ENCODE measurements around the gene FAM78A.

The FAM78A gene

DNA sequence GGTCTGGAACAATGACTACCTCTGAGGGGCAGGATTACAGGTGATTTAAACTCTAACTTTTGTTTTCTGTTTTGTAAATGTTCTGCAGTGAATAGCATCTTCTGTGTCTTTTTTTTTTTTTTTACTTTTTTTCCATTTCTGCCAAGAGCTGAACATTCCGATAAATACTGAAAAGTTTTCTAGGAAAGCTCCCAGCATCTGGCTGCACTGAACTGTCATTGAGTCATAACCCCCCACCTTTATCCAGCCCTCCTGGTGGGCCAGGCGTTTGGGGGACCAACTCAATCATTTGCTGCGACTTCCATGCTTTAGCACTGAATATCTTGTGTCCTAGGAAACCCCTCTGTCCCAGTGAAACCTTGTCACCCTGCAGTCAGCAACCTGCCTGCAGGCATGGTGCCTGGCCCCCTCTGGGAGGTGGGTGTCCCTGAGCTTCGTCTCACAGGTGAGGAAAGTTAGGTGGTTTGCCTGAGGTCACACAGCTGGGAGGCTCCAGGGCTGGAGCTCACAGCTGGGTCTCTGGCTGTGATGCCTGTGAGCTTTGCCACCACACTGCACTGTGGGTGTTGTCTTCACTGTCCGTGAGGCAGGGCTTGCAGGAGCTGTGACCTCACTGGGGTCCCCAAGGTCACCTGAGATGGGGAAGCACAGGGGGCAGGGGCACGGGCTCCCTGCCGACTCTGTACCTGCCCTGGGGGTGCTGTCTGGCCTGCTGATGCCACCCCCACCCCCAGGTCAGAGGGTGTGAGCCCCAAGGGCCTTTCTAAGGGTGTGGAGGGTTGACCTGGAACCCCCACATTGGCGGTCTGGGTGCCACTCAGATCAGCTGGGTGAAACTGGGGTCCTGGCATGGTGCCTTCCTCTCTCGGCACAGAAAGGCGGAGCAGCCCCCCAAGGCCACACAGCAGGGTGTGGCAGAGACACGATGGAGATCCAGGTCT lies 27.3 kb upstream of the FAM78A start:
- no peak for DNase-seq (ENCODE audit: low read depth in 4 of 4, low spot score in 1 of 4)

- DNase-seq (ENCODE audit: low read depth in 4 of 4, low spot score in 1 of 4) = no peak
These were observed 26.1 kb upstream of the FAM78A start for GRCh38 chr9:131302244-131303075.

DNA sequence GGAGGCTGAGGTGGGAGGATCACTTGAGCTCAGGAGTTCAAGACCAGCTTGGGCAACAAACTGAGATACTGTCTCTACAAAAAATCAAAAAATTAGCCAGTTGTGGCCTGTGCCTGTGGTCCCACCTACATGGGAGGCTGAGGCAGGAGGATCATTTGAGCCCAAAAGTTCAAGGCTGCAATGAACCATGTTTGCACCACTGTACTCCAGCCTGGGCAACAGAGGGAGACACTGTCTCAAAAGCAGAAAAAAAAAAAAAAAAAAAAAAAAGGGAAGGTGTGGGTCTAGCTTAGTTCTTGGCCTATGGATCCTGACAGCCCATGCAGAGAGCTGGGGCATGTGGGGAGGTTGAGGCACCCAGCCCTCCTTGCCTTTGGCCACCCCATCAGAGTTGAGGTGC lies 24.1 kb upstream of the FAM78A start:
- DNase-seq (ENCODE audit: low read depth in 4 of 4, low spot score in 1 of 4) = no peak

DNA sequence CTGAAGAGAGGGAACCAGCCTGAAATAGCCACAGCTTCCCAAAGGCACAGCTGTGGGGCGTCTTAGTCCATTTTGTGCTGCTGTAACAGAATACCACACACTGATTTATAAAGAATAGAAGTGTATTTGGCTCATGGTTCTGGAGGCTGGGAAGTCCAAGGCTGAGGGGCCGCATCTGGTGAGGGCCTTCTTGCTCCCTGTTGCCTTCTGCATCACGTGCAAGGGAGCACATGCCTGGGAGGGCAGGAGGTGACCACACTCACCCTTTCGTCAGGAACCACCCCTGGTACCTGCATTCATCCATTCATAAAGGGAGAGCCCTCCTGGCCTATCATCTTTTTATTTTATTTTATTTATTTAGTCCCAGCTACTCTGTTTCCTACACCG lies 23.6 kb upstream of the FAM78A start:
- no peak for DNase-seq (ENCODE audit: low read depth in 4 of 4, low spot score in 1 of 4)

DNA sequence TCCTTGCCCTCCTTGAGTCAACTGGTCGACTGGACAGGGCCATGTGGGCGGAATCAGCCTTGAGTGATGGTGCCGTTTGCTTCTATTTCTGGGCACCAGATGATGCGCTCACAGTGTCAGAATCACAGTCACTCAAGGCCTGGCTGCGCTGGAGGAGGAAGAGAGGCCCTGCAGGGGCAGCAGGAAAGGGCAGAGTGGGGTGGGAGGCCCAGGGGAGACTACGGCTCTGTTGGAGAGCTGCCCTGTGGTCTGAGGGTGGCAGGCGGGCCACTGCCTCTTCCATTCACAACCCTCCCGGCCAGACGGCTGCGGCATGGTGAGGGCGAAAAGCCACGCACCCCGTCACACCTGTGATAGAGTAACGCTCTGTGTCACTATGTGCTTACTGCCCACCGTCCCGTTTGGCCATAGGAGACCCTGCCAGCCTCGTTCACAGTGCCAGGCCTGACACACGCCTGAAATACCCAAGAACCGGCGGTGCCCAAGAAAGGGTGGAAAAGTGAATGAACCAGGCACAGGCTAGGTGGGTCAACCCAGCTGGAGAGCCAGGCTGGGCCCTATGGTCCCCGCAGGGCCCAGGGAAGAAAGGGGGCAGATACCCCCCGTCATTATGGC lies 23.1 kb upstream of the FAM78A start:
- DNase-seq (ENCODE audit: low read depth in 4 of 4, low spot score in 1 of 4) = no peak

DNA sequence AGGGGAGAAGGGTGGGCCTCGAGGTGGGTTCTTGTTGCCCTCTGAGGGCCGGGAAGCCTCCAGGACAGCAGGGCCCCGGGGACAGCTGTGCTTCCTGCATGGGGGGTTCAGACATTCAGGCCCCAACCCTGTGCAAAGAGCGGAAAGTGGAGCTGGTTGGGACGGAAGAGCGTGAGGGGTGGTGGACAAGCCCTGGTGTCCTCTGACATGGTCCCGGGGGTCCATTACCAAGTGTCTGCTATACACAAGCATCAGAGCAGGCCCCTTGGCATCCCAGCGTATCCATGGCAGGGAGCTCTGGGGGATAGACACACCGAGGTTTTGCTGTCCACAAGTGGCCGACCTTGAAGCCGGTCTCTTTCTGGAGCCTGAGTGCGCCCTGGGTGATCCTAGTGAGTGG lies 22.5 kb upstream of the FAM78A start:
- no peak for DNase-seq (ENCODE audit: low read depth in 4 of 4, low spot score in 1 of 4)

GRCh38 chr9:131298341-131298740 lies 22.0 kb upstream of the FAM78A start:
- no peak for DNase-seq (ENCODE audit: low read depth in 4 of 4, low spot score in 1 of 4)

- no peak for DNase-seq (ENCODE audit: low read depth in 4 of 4, low spot score in 1 of 4)
These were observed 21.6 kb upstream of the FAM78A start for GRCh38 chr9:131297903-131298302.

DNA sequence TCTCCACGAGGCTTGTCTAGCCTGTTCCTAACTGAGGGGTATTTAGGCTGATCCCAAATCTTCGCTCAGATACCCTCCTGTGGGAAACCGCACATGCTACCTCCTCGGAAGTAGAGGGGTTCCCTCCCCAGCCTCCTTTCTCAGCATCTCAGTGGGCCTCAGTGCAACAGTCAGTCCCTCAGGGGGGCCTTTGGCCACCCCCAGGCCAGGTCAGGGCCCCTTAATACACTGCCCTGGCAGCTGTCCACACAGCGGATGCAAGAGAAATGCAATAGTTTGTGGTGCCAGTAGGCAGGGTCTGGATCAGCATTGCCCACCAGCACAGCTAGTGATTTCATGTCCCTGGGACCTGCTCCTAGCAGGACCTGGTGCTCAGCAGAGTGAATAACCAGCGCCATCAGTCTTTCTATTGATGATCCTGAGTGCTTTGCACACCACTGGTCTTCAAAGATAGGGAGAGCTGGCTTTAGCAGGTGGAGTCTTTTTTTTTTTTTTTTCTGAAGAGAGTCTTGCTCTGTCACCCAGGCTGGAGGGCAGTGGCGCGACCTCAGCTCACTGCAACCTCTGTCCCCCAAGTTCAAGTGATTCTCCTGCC lies 20.7 kb upstream of the FAM78A start:
- no peak for DNase-seq (ENCODE audit: low read depth in 4 of 4, low spot score in 1 of 4)

GRCh38 chr9:131296460-131296859 lies 20.1 kb upstream of the FAM78A start:
- no peak for DNase-seq (ENCODE audit: low read depth in 4 of 4, low spot score in 1 of 4)

DNA sequence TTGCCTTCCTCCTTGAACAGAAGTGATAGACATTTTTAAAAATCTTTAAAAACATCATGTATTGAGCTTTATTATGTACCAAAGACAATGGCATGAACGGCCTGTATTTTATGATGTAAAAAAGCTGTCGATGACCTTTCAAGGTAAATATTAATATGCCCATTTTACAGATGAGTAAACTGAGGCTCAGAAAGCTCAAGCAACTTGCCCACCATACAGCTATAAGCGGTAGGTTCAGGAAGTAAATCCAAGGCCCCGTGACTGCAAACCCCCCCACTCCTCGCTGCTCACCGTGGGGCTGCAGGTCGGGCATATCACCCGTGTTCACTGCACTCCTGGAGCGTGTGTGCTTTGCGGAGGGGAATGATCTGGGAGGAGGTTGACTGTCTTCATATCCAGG lies 16.6 kb upstream of the FAM78A start:
- DNase-seq (ENCODE audit: low read depth in 4 of 4, low spot score in 1 of 4) = no peak

- no peak for DNase-seq (ENCODE audit: low read depth in 4 of 4, low spot score in 1 of 4)
These were observed 15.5 kb upstream of the FAM78A start for GRCh38 chr9:131291795-131292315.

DNA sequence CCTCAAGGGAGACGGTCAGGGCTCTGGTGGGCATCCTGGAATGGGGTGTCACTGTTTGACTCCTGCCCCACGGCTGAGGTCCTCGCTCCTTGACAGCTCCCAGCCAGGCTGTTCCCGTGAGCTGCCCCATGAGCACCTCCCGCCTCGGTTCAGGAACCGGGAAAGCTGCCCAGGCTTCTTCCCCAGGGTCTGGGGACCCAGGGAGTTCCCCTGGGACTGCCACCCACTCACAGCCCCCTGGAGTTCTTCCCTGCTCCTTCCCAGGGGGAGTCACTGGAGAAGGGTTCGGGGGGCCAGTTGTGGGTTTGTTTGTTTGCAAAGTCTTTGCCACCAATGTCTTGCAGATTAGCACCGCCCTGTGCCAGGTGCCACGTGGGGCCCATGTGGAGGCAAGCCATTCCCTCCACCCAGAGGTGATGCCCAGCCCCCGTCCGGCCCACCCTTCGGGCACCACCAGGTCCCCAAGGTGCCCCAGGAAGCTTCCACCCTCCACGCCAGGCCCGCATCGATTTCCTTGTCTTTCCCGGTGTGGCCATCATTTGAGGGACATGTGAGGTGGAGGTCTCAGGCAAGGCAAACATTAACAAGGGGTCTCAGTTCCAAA lies 14.6 kb upstream of the FAM78A start:
- DNase-seq (ENCODE audit: low read depth in 4 of 4, low spot score in 1 of 4) = no peak

DNA sequence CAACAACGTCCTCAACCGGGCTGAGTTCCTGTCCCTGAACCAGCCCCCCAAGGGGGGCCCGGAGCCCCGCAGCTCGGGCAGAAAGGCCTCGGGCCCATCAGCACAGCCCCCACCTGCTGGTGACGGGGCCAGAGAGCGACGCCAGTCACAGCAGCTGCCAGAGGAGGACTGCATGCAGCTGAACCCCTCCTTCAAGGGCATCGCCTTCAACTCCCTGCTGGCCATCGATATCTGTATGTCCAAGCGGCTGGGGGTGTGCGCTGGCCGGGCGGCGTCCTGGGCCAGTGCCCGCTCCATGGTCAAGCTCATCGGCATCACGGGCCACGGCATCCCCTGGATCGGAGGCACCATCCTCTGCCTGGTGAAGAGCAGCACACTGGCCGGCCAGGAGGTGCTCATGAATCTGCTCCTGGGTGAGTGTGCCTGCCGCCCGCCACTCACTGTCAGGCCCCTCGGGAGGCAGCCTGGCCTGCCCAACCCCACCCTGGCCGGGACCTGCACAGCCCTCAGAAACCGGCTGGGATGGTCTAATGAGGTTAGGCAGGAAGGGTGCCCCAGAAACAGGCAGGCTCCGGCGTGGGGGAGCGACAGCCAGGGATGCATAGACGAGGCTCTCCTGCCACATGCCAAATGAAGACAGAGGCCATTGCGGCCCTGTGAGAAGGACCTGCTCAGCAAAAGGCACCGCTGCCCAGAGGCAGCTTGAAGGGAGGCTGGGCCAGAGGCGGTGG lies 13.9 kb upstream of the FAM78A start:
- no peak for DNase-seq (ENCODE audit: low read depth in 4 of 4, low spot score in 1 of 4)

DNA sequence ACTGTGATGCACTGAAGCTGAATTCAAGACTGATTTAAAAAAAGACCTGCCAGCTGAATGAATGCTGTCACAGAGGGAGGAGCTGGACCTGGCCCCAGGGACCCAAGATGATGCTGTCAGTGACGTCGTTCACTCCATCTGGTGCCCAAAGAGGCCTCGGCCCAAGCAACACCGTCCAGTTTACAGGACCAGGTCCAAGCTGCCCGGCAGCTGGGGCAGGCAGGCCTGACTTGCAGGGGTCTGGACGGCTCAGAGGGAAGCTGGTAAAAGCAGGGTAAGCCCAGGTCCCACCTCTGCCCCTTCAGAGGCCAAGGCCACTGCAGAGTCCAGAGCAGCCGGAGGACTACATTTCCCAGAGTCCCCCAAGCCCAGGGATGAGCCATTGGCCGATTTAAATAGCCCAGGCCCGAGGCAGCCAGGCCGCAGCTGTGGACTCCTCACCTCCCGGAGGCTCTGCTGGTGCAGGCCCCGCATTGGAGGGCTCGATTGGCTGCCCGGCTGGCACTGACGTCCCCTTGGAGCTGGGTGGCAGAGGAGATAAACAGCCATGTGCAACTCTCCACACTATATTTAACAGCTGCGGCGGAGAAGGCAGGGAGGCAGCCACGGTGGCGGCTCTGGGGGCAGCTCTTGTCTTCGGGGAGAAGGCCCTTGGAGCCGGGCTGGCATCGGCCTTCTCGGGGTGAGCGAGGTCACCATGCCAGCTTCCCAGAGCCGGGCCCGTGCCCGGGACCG lies 13.2 kb upstream of the FAM78A start, which contains the start of gene PLPP7:
TSS of gene PLPP7 (plus strand) at position 423 of the 735 bp plus-strand sequence. CDS start at position 698, 275 bp downstream.
- DNase-seq (ENCODE audit: low read depth in 4 of 4, low spot score in 1 of 4) = no peak

- DNase-seq (ENCODE audit: low read depth in 4 of 4, low spot score in 1 of 4) = no peak
These were observed 11.9 kb upstream of the FAM78A start for GRCh38 chr9:131288217-131288616.

DNA sequence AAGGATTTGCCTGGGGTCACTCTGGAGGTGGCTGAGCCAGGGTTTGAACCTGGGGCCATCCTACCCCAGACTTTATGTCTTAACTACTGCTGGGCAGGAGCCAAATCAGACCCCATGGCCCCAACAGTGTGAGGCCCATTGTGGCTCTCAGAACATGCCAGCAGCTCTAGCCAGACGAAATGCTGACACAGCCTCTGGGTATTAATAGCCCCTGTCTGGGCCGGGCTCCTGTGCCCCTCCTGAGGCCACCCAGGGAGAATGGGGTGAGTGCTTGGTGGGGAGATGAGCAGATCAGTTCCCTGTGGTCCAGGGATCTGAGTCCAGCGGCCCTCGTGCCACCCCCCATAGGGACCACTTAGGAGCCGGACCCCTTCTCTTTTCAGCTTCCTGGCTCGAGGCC lies 11.0 kb upstream of the FAM78A start:
- no peak for DNase-seq (ENCODE audit: low read depth in 4 of 4, low spot score in 1 of 4)

GRCh38 chr9:131284856-131285255 lies 8.5 kb upstream of the FAM78A start:
- DNase-seq (ENCODE audit: low read depth in 4 of 4, low spot score in 1 of 4) = no peak
